Skeletal muscle tissue (tissue), 4 donors: Measurements from ENCODE around the gene TMEM184B. TPM values are rescaled to one million over a fixed set of nuclear protein-coding genes. Genes with fewer than 3 reads are reported as not detected.
A peak's percentile ranks its signal among the peaks of the same experiment; 100 is the strongest.

Experiments
- H3K27ac ChIP-seq: one replicate; pipeline ENCODE4 v1.7.0; 2013; ENCODE audit warnings: mild to moderate bottlenecking, low read depth, low read length, inconsistent platforms
- H3K27me3 ChIP-seq, 3 donors: one replicate each; pipeline ENCODE4 v1.7.0; 2013; ENCODE audit warnings: low read length in 3 of 3; ENCODE audit not compliant: control insufficient read depth in 3 of 3, insufficient read depth in 3 of 3
- H3K36me3 ChIP-seq, 3 donors: one replicate each; pipeline ENCODE4 v1.7.0; 2013; ENCODE audit warnings: low read length in 3 of 3; ENCODE audit not compliant: control insufficient read depth in 3 of 3, insufficient read depth in 3 of 3
- H3K4me1 ChIP-seq, 3 donors: one replicate each; pipeline ENCODE4 v1.7.0; 2013; ENCODE audit warnings: low read length in 3 of 3, mild to moderate bottlenecking in 3 of 3; ENCODE audit not compliant: control insufficient read depth in 3 of 3, insufficient read depth in 3 of 3
- H3K4me3 ChIP-seq, 3 donors: one replicate each; pipeline ENCODE4 v1.7.0; 2013; ENCODE audit warnings: low read length in 3 of 3
- H3K9ac ChIP-seq, 3 donors: one replicate each; pipeline ENCODE4 v1.7.0; 2013; ENCODE audit warnings: low read length in 3 of 3, mild to moderate bottlenecking in 3 of 3, moderate library complexity in 2 of 3, low read depth in 1 of 3
- H3K9me3 ChIP-seq, 3 donors: one replicate each; pipeline ENCODE4 v1.7.0; 2013; ENCODE audit warnings: low read length in 3 of 3; ENCODE audit not compliant: control insufficient read depth in 3 of 3
- total RNA-seq: library from RNA; depleted of rRNA; stranded (reverse); fragments of >200 nt; gene quantifications from one replicate; pipeline ENCODE4 v1.2.3, GENCODE V29; 2014
- donor health status: Osteomylitis.

The TMEM184B gene
- total RNA-seq, 1 donor from 2014 or later = 11.0 TPM

DNA sequence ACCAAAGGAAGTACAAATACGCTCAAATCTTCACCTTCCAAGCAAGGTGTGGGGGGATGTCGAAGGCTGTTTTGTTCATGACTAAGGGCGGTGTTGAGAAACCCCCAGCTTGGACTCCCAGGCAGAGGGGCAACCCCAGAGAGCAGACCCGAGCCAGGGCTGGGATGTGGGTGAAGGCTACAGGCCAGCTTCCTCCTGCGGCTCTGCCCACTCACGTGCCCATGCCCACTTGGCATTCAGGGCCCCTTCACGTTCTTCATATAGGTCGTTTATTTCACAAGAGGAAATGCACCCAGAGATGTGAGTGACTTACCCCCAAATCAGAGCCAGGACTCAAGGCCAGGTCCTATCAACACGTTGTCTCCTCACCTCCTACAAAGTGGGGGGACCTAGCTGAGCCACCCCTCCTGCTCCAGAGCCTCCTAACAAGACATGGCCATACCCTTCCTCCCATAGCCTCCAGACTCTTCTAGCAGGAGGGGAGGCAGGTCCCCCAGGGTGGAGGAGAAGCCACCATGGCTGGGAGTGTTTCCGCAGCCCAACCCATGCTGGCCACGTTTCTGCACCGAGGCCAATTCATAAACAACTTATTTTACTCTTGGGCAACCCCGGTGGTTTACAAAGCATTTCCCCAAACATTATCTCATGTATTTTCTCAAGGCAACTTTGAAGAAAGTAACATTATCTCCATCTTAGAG, 22.0 kb downstream of the TMEM184B start:
- Histone ChIP-seq H3K9me3 (no peaks in the 10 kb centered on the region), H3K36me3 (peaks cover 19 to 22% (median 20%) of the 10 kb centered on the region in 3 donors), H3K27me3 (no peaks in the 10 kb centered on the region), H3K4me3 (no peak overlapping the region), H3K27ac (no peak overlapping the region), H3K9ac (peak overlapping the region in 1 of 3 donors; percentile 8), H3K4me1 (peaks cover 38 to 47% (median 43%) of the 10 kb centered on the region in 3 donors)

- Histone ChIP-seq H3K27ac (peak overlapping the region; percentile 47), H3K4me3 (peak overlapping the region in 2 of 3 donors; percentile 29 to 37), H3K4me1 (peaks cover 38 to 47% (median 43%) of the 10 kb centered on the region in 3 donors), H3K36me3 (peaks cover 24 to 25% (median 24%) of the 10 kb centered on the region in 3 donors), H3K9ac (no peak overlapping the region), H3K9me3 (no peaks in the 10 kb centered on the region), H3K27me3 (no peaks in the 10 kb centered on the region)
Observed at GRCh38 chr22:38249803-38250642, 22.8 kb downstream of the TMEM184B start.

GRCh38 chr22:38249301-38249700, 23.5 kb downstream of the TMEM184B start:
- no peaks in the 10 kb centered on the region for H3K9me3 ChIP-seq
- H3K4me1 ChIP-seq = peaks cover 38 to 47% (median 43%) of the 10 kb centered on the region in 3 donors
- H3K9ac ChIP-seq = no peak overlapping the region
- peaks cover 28 to 31% (median 28%) of the 10 kb centered on the region in 3 donors for H3K36me3 ChIP-seq
- H3K4me3 ChIP-seq = no peak overlapping the region
- H3K27me3 ChIP-seq = no peaks in the 10 kb centered on the region
- no peak overlapping the region for H3K27ac ChIP-seq

DNA sequence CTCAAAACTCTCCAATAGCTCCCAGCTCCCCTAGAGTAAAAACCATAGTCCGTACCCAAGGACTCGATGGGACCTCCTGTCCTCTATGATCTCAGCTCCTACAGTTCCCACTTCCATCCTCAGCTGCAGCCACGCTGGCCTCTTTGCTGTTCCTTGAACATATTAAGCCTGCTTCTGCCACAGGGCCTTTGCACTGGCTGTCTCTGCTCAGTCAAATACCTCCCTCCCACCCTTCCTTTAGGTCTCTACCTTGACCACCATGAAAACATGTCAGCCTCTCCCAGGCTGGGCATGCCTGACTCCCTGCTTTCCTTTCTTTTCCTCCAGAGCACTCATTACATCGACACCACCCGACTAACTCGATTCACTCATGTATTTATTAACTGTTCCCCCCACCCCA, 24.5 kb downstream of the TMEM184B start:
- H3K27ac ChIP-seq = no peak overlapping the region
- no peak overlapping the region for H3K9ac ChIP-seq
- H3K36me3 ChIP-seq = peaks cover 28 to 40% (median 35%) of the 10 kb centered on the region in 3 donors
- no peaks in the 10 kb centered on the region for H3K9me3 ChIP-seq
- no peaks in the 10 kb centered on the region for H3K27me3 ChIP-seq
- H3K4me1 ChIP-seq = peaks cover 46 to 50% (median 47%) of the 10 kb centered on the region in 3 donors
- no peak overlapping the region for H3K4me3 ChIP-seq

GRCh38 chr22:38247713-38248112, 25.1 kb downstream of the TMEM184B start:
- Histone ChIP-seq H3K9ac (peak overlapping the region in 1 of 3 donors; percentile 8), H3K27ac (no peak overlapping the region), H3K27me3 (no peaks in the 10 kb centered on the region), H3K9me3 (no peaks in the 10 kb centered on the region), H3K4me1 (peaks cover 47 to 54% (median 49%) of the 10 kb centered on the region in 3 donors), H3K4me3 (no peak overlapping the region), H3K36me3 (peaks cover 28 to 42% (median 35%) of the 10 kb centered on the region in 3 donors)

- Histone ChIP-seq H3K27ac (no peak overlapping the region), H3K36me3 (peaks cover 28 to 43% (median 35%) of the 10 kb centered on the region in 3 donors), H3K4me1 (peaks cover 45 to 53% (median 49%) of the 10 kb centered on the region in 3 donors)
Observed at GRCh38 chr22:38246692-38247091, 26.1 kb downstream of the TMEM184B start.

GRCh38 chr22:38246046-38246658, 26.7 kb downstream of the TMEM184B start:
- peak overlapping the region in 1 of 3 donors; percentile 54 for H3K9ac ChIP-seq
- peak overlapping the region in 1 of 3 donors; percentile 13 for H3K4me3 ChIP-seq
- peaks cover 28 to 43% (median 35%) of the 10 kb centered on the region in 3 donors for H3K36me3 ChIP-seq
- no peaks in the 10 kb centered on the region for H3K9me3 ChIP-seq
- H3K4me1 ChIP-seq = peaks cover 43 to 53% (median 47%) of the 10 kb centered on the region in 3 donors
- H3K27me3 ChIP-seq = no peaks in the 10 kb centered on the region
- no peak overlapping the region for H3K27ac ChIP-seq

More at GRCh38 chr22:38246692-38247091, 26.1 kb downstream of the TMEM184B start:
- H3K9me3 ChIP-seq = no peaks in the 10 kb centered on the region
- H3K4me3 ChIP-seq = peak overlapping the region in 1 of 3 donors; percentile 13
- no peaks in the 10 kb centered on the region for H3K27me3 ChIP-seq
- peak overlapping the region in 1 of 3 donors; percentile 54 for H3K9ac ChIP-seq

- H3K9ac ChIP-seq = no peak overlapping the region
- H3K27me3 ChIP-seq = no peaks in the 10 kb centered on the region
- H3K4me3 ChIP-seq = no peak overlapping the region
- no peaks in the 10 kb centered on the region for H3K9me3 ChIP-seq
- peaks cover 42 to 56% (median 52%) of the 10 kb centered on the region in 3 donors for H3K4me1 ChIP-seq
- peaks cover 28 to 41% (median 37%) of the 10 kb centered on the region in 3 donors for H3K36me3 ChIP-seq
- H3K27ac ChIP-seq = no peak overlapping the region
Observed at GRCh38 chr22:38244106-38244505, 28.7 kb downstream of the TMEM184B start.

- H3K9ac ChIP-seq = peak overlapping the region in 1 of 3 donors; percentile 25
- H3K27ac ChIP-seq = peak overlapping the region; percentile 47
- H3K36me3 ChIP-seq = peaks cover 28 to 41% (median 37%) of the 10 kb centered on the region in 3 donors
- H3K27me3 ChIP-seq = no peaks in the 10 kb centered on the region
- peaks cover 50 to 66% (median 60%) of the 10 kb centered on the region in 3 donors for H3K4me1 ChIP-seq
- no peaks in the 10 kb centered on the region for H3K9me3 ChIP-seq
- no peak overlapping the region for H3K4me3 ChIP-seq
Observed at GRCh38 chr22:38243007-38243765, 29.6 kb downstream of the TMEM184B start.
